GM12878 (cell line): ENCODE results near the gene SELENOS. TPM values are rescaled to one million over a fixed set of nuclear protein-coding genes. Genes with fewer than 3 reads are reported as not detected.
A peak's percentile ranks its signal among the peaks of the same experiment; 100 is the strongest.

Source experiments
- BCL3 ChIP-seq: IDR thresholded peaks from 2 replicates; pipeline ENCODE4 v1.6.1; 2011; ENCODE audit warnings: borderline replicate concordance, low read depth, mild to moderate bottlenecking, moderate library complexity, low read length; ENCODE audit not compliant: insufficient read depth, poor library complexity, severe bottlenecking
- BRCA1 ChIP-seq: IDR thresholded peaks from 2 replicates; pipeline ENCODE4 v1.6.1; 2011; ENCODE audit warnings: low read depth, low read length, improper control_type of control experiment
- CHD2 ChIP-seq: IDR thresholded peaks from 2 replicates; pipeline ENCODE4 v1.6.1; 2011; ENCODE audit warnings: low read depth, low read length, improper control_type of control experiment, borderline replicate concordance
- CREM ChIP-seq: IDR thresholded peaks from 2 replicates; pipeline ENCODE4 v1.6.1; 2014; ENCODE audit warnings: antibody characterized with exemption, low read depth
- FOXM1 ChIP-seq: IDR thresholded peaks from 2 replicates; pipeline ENCODE4 v1.6.1; 2012; ENCODE audit warnings: low read depth, mild to moderate bottlenecking, inconsistent platforms, low read length, moderate library complexity
- HSF1 ChIP-seq: fragments of 150-350 bp; IDR thresholded peaks from 2 replicates; pipeline ENCODE4 v1.6.1; 2014; ENCODE audit warnings: mild to moderate bottlenecking, low read depth, low read length
- JUND ChIP-seq: IDR thresholded peaks from 2 replicates; pipeline ENCODE4 v1.6.1; 2012; ENCODE audit warnings: low read depth, mild to moderate bottlenecking, low read length, improper control_type of control experiment, moderate library complexity
- LARP7 ChIP-seq: fragments of 450-650 bp; IDR thresholded peaks from 2 replicates; pipeline ENCODE4 v1.6.1; 2017; ENCODE audit warnings: mild to moderate bottlenecking
- MYC ChIP-seq: IDR thresholded peaks from 2 replicates; pipeline ENCODE4 v1.6.1; 2011; ENCODE audit warnings: mild to moderate bottlenecking, low read length, moderate library complexity, inconsistent platforms; ENCODE audit not compliant: insufficient read depth, insufficient replicate concordance, insufficient read length, severe bottlenecking
- NKRF ChIP-seq: fragments of 450-650 bp; conservative IDR thresholded peaks from 2 replicates; pipeline ENCODE4 v1.6.1; 2017; ENCODE audit warnings: mild to moderate bottlenecking, moderate library complexity
- PAX5 ChIP-seq: IDR thresholded peaks from 2 replicates; pipeline ENCODE4 v1.6.1; 2011; ENCODE audit warnings: low read depth, low read length, borderline replicate concordance
- POLR2AphosphoS2 ChIP-seq: IDR thresholded peaks from 2 replicates; pipeline ENCODE4 v1.6.1; 2011; ENCODE audit warnings: low read depth, mild to moderate bottlenecking, low read length, improper control_type of control experiment, moderate library complexity
- SMARCA5 ChIP-seq: fragments of 450-650 bp; IDR thresholded peaks from 2 replicates; pipeline ENCODE4 v1.6.1; 2017; ENCODE audit warnings: mild to moderate bottlenecking
- SPI1 ChIP-seq: IDR thresholded peaks from 2 replicates; pipeline ENCODE4 v1.6.1; 2011; ENCODE audit warnings: low read depth, mild to moderate bottlenecking, low read length, moderate library complexity, borderline replicate concordance; ENCODE audit not compliant: insufficient read depth
- TBL1XR1 ChIP-seq: IDR thresholded peaks from 2 replicates; pipeline ENCODE4 v1.6.1; 2012; ENCODE audit warnings: low read depth, low read length, improper control_type of control experiment
- ZSCAN29 ChIP-seq: fragments of 450-650 bp; IDR thresholded peaks from 2 replicates; pipeline ENCODE4 v1.6.1; 2017; ENCODE audit warnings: mild to moderate bottlenecking, moderate library complexity
- polyA plus RNA-seq, 11 experiments: library from polyadenylated mRNA; depleted of rRNA in 4 of 11; unstranded in 6 of 11; stranded (reverse) in 5 of 11; fragments of >200 nt; fragmentation: Nextera tagmentation in 4 of 11; fragmentation: Illumina TruSeq in 1 of 11; extraction: Ambion mirVana in 4 of 11; extraction: Trizol in 1 of 11; gene quantifications; 1 replicate in 1 of 11; 2 replicates in 10 of 11; pipeline versions ENCODE4 v1.2.1 to v1.2.3, GENCODE V29; 2011 to 2016; ENCODE audit warnings: inconsistent platforms in 2 of 11, missing spikeins in 2 of 11, low read depth in 1 of 11
- total RNA-seq, 4 experiments: library from RNA; depleted of rRNA in 3 of 4; stranded (reverse); fragments of >200 nt in 3 of 4; fragmentation: Illumina TruSeq in 1 of 4; extraction: Trizol in 1 of 4; gene quantifications; 2 replicates each; pipeline versions ENCODE4 v1.2.1 to v1.2.3, GENCODE V29; 2013 to 2021
- TF ChIP-seq, protein P1 (sequence below): fragments of 450-650 bp; IDR thresholded peaks from 2 replicates; pipeline ENCODE4 v1.6.1; 2018; ENCODE audit warnings: mild to moderate bottlenecking, low read depth, moderate library complexity; ENCODE audit not compliant: partially characterized antibody
- TF ChIP-seq, protein P2 (sequence below): fragments of 450-650 bp; IDR thresholded peaks from 2 replicates; pipeline ENCODE4 v1.6.1; 2017; ENCODE audit warnings: low read depth, mild to moderate bottlenecking, moderate library complexity

The SELENOS gene
- total and polyA plus RNA-seq, 10 of the 15 experiments (the other 5 are each of a cell fraction or from before 2014, with no cell fraction given): 25.8 to 90.1 (median 37.3) TPM

DNA sequence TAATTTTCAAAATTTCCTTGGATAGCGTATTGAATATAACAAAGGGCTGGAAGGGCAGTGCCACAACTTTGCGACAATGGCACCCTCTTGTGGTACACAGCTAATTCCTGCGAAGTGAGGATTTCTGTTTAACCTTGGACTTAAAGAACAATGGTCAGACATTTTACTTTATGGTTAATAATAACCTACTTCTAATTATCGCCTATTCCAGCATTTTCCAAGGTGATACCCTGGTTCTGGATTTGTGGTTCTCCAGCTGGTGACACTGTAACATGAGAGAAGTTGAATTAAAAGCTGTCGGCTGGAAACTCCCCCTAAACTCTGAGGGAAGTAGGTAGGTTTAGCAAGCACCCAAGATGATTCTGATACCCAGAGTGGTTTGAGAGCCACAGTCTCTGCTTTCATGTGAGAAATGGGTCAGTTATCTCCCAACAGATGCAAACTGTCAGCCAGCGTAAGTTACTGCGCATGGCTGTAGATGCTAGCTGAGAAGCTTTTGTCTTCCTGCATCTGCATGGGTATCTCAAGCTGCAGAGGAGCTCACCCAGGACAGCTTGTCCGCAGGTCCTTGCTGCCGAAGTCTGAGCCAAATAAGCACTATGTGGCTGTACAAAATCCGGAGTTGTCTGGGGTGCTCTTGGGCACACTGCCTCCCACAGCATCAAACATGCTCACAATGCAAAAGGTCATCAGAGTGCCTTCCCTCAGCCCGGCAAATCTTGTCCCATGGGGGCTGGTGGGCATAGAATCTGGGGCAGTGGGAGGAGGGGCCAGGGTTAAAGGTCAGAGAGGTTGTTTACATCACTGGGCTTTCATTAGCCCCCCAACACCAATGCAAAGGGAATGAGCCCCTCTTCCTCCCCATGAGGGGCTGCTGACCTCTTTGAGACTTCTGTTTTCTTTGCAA, 18.8 kb downstream of the SELENOS start (continued):
- TF ChIP-seq TBL1XR1 (0 out of 2 replicates have a peak, but pooled peaks have one; percentile 34), NKRF (no peak), LARP7 (0 out of 2 replicates have a peak, but pooled peaks have one; percentile 33), POLR2AphosphoS2 (no peak), CREM (no peak), JUND (no peak), BRCA1 (no peak), SMARCA5 (no peak; the same call in 1 of the 2 replicates), SPI1 (no peak), BCL3 (no peak), MYC (no peak), CHD2 (no peak), PAX5 (no peak), ZSCAN29 (peak; percentile 24; the same call in 1 of the 2 replicates), HSF1 (no peak), FOXM1 (no peak)
- TF ChIP-seq, protein P1, sequence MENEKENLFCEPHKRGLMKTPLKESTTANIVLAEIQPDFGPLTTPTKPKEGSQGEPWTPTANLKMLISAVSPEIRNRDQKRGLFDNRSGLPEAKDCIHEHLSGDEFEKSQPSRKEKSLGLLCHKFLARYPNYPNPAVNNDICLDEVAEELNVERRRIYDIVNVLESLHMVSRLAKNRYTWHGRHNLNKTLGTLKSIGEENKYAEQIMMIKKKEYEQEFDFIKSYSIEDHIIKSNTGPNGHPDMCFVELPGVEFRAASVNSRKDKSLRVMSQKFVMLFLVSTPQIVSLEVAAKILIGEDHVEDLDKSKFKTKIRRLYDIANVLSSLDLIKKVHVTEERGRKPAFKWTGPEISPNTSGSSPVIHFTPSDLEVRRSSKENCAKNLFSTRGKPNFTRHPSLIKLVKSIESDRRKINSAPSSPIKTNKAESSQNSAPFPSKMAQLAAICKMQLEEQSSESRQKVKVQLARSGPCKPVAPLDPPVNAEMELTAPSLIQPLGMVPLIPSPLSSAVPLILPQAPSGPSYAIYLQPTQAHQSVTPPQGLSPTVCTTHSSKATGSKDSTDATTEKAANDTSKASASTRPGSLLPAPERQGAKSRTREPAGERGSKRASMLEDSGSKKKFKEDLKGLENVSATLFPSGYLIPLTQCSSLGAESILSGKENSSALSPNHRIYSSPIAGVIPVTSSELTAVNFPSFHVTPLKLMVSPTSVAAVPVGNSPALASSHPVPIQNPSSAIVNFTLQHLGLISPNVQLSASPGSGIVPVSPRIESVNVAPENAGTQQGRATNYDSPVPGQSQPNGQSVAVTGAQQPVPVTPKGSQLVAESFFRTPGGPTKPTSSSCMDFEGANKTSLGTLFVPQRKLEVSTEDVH: no peak
- TF ChIP-seq, protein P2, sequence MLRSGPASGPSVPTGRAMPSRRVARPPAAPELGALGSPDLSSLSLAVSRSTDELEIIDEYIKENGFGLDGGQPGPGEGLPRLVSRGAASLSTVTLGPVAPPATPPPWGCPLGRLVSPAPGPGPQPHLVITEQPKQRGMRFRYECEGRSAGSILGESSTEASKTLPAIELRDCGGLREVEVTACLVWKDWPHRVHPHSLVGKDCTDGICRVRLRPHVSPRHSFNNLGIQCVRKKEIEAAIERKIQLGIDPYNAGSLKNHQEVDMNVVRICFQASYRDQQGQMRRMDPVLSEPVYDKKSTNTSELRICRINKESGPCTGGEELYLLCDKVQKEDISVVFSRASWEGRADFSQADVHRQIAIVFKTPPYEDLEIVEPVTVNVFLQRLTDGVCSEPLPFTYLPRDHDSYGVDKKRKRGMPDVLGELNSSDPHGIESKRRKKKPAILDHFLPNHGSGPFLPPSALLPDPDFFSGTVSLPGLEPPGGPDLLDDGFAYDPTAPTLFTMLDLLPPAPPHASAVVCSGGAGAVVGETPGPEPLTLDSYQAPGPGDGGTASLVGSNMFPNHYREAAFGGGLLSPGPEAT: peak; percentile 83
